RCC 7860 (cell line): ENCODE results near the gene BOD1L1.
"Not testable (repeated sequence)": the region's sequence is repeated elsewhere in the genome, so short reads cannot be mapped to it uniquely, and the experiment has no call there.

ENCODE experiments used
- DNase-seq: peaks from one replicate; pipeline ENCODE4 v3.0.0-alpha.2; 2015; ENCODE audit warnings: low spot score
- FAIRE-seq: peaks from 2 replicates; lab custom pipeline; 2012; peaks lifted over from hg19 to GRCh38; lab: Jason Lieb, UNC

BOD1L1 gene

GRCh38 chr4:13561673-13562072, 65.9 kb downstream of the BOD1L1 start:
- no peak for FAIRE-seq
- DNase-seq, result no peak

GRCh38 chr4:13560111-13560510, 67.4 kb downstream of the BOD1L1 start:
- FAIRE-seq, result not testable (repeated sequence)
- peak; percentile 31 for DNase-seq

- FAIRE-seq (peak; percentile 68), DNase-seq (peak; percentile 82)
Measured at GRCh38 chr4:13559413-13559812, 68.1 kb downstream of the BOD1L1 start.

- FAIRE-seq (no peak), DNase-seq (no peak)
Measured at GRCh38 chr4:13558881-13559280, 68.6 kb downstream of the BOD1L1 start.

GRCh38 chr4:13555325-13555724, 72.2 kb downstream of the BOD1L1 start:
- DNase-seq, result no peak

GRCh38 chr4:13553081-13553480, 74.4 kb downstream of the BOD1L1 start:
- DNase-seq (no peak), FAIRE-seq (no peak)

More at GRCh38 chr4:13555325-13555724, 72.2 kb downstream of the BOD1L1 start:
- no peak for FAIRE-seq

DNA sequence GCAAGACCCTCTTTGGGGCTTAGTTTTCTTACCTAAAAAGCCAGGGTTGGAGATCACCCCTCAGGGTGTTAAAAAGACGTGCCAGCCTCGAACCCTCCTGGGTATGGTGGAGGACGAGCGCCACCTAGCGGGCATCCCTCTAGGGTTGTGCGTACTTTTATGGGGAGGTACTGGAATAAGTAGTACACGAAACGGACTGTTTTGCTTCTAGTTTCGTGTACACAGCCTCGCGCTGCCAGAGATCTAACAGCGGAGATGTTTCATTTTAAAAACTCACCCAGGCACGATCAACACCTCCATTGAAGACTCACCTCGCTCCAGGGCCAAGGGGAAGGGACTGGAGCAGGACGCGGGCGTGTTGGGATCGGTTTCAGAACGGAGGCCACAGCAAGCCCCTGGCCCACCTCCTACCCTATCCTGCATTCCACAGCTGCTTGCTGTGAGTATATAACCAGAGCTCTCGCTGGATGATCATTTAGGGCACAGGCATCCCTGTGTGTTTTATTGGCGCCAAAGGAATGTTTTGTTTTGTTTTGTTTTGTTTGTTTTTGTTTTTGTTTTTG, 78.5 kb downstream of the BOD1L1 start:
- DNase-seq, result peak; percentile 47
- no peak for FAIRE-seq

DNA sequence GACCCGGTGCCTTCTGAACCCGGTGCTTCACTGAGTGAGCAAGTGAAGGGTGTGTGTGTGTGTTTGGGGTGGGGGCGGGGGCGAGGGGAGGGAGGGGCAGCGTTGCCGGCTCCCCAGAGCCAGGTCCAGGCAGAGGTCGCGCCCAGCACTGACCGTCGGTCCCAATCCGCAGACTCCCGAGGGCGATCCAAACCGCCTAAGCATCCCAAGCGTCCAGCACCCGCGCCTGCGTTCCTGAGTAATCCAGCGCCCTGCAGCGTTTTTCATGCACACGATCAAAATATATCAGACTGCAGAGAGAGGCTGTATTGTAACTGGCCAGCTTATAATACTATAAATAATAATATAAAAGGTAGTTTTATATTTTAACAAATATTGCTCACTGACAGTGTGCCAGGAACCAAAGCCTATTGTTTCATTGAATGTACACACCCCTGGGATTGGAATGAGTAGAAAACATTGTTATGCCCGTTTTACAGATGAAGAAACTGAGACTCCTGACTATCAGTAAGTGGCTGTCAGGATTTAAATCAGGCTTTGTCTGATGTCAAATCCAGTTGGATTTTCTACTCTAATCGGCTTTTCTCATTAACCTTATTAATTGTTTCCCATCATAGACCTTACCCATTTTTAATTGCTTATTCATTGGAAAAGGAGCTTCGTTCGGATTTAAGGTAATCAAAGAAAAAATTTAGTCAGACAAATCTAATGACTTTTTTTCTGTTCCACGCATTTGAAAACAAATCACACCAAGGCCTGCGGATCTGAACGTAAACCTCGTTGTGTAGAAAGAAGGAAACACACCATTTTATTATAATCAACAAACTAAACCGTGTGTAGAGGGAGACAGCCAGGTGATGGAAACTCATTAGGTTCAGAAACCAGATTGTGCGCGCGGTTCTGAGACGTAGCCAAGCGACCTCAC, 79.2 kb downstream of the BOD1L1 start:
- DNase-seq (no peak), FAIRE-seq (no peak)

DNA sequence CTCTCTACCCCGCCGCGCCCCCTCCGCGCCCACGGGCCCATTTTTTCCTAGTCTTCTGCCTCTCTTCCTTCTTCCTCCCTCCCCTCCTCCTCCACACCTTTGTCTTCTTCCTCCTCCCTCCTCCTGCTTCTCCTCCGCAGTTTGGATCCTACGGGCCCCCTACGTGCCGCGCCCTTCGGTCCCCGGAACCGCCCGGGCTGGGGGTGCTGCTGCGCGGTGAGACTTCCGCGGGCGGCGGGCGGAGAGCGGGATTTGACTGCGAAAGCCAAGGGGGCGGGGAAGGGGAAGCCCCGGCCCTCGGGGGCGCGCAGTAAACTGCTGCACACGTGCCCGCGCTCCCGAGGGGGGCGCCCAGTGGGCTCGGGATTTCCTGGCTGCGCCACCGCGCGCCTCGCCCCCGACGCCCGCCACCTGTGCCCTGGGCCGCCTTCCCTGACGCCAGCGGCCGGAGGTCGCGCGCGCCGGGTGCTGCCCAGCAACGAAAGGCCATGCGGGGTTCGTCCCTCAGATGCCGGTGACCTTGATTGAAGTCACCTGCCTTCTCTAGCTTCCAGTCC, 80.0 kb downstream of the BOD1L1 start:
- FAIRE-seq (no peak), DNase-seq (no peak)

GRCh38 chr4:13546941-13547484, 80.5 kb downstream of the BOD1L1 start:
- no peak for FAIRE-seq
- no peak for DNase-seq

DNA sequence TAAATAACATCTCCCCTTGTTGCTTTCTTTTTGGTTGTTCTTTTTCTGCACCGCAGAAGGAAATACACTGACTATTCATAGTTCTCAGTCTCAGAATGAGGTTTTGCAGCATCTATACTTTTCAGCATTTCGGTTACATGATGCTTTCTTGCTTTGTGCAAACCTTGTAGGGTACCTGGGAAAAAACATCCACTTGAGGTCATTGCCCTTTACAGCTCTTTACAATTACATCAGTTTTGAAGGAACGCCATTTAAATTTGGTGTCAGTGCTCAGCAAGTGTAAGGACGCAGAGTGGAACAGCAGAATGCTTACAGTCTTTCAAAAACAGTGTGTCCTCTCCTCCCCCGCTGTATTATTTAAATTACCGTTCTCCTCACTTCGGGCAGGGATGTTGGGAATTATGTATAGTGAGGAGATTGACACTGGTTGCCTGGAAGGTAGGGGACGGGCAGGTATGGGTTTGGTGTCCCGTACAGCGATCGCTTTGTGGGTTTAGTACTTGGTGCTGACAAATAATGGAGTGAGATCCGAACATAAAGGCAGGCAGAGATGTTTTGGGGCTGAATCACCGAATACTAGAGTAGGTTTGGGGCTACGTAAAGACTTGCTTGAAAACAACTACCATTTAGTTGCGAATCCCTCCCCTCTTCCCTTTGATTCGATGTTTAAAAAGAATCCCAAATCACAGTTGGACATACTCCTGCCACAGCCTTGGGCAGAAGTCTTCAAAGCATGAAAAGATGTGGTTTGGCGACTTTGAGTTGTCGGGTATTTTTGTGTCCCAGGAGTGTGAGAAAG, 81.2 kb downstream of the BOD1L1 start:
- FAIRE-seq (no peak), DNase-seq (no peak)

DNA sequence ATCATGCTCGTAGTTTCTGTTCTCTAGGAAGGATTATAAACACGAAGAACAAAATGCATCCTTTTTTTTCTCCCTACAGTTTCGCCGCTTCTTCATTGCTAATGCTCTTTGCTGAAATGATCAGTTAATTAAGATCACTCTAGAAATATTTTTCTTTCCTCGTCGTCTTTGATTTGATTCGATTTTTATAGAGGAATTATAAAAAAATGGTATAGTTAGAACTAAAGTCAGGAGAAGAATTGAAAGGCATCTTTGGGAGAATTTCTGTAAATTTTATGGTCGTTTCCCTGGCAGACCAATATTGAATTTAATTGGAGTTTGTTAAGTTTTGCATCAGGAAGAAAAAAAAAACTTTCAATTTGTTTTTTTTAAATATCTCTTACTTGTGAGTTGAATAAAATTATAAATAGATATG, 82.1 kb downstream of the BOD1L1 start:
- FAIRE-seq, result peak; percentile 22
- no peak for DNase-seq

GRCh38 chr4:13544606-13545393, 82.7 kb downstream of the BOD1L1 start:
- DNase-seq (peak; percentile 46), FAIRE-seq (no peak)

- no peak for DNase-seq
Measured at GRCh38 chr4:13543839-13544605, 83.5 kb downstream of the BOD1L1 start, which contains the start of gene NKX3-2. Gene NKX3-2 (minus strand): TSS chr4:13544508. CDS start chr4:13544414, 94 bp downstream.

GRCh38 chr4:13543032-13543838, 84.3 kb downstream of the BOD1L1 start:
- FAIRE-seq (no peak), DNase-seq (no peak)

More at GRCh38 chr4:13543839-13544605, 83.5 kb downstream of the BOD1L1 start, which contains the start of gene NKX3-2:
- FAIRE-seq, result no peak

DNA sequence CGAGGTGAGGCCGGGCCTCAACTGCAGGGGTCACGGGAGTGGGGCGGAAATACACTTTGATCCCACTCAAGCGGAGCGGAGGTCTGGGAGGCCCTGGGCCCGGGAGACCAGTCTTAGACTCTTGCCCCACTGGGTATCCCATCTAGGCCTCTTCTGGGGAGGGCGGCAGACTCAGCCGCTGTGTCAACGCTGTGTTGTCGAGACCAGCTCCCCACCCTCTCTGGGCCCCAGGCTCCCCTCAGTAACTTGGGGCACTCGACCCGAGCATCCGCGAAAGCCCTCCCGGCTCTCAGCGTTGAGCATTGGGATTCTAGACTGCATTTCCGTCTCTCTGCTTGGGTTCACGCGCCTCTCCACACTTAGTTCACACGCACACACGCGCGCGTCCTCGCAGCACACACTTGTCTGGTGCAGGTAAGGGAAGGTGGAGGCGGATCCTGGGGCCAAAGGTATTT, 84.9 kb downstream of the BOD1L1 start:
- DNase-seq, result no peak
- FAIRE-seq, result no peak

DNA sequence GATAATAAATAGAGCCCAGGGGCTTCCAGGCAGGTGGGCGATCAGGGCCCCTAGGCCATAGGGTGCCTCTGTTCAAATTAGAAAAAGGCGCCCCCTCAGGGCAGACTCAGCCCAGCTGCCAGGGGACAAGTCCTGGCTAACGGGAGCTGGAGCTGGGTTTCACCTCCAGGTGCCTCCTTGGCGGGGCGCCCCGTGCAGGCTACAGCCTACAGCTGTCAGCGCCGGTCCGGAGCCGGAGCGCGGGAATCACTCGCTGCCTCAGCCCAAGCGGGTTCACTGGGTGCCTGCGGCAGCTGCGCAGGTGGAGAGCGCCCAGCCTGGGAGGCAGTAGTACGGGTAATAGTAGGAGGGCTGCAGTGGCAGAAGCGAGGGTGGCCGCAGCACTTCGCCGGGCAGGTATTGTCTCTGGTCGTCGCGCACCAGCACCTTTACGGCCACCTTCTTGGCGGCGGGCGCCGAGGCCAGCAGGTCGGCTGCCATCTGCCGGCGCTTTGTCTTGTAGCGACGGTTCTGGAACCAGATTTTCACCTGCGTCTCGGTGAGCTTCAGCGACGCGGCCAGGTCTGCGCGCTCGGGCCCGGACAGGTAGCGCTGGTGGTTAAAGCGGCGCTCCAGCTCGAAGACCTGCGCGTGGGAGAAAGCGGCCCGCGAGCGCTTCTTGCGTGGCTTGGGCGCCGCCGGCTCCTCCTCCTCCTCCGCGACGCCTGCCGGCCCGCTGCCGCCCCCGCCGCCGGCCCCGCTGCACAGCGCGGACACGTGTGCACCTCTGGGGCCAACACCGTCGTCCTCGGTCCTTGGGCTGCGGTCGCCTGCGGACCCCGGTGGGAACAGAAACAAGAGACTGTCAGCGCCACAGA, 85.6 kb downstream of the BOD1L1 start:
- DNase-seq (no peak), FAIRE-seq (no peak)
